GM19372 (cell line): ENCODE results near the gene NELFCD.
A peak's percentile ranks its signal among the peaks of the same experiment; 100 is the strongest.
"Not testable (repeated sequence)": the region's sequence is repeated elsewhere in the genome, so short reads cannot be mapped to it uniquely, and the experiment has no call there.

Experiments used
- ATAC-seq: cut with Tn5 transposase; IDR thresholded peaks from one replicate; pipeline ENCODE4 v1.9.1; 2021; ENCODE audit warnings: mild to moderate bottlenecking, low read depth, moderate library complexity; ENCODE audit not compliant: unreplicated experiment

Gene NELFCD

DNA sequence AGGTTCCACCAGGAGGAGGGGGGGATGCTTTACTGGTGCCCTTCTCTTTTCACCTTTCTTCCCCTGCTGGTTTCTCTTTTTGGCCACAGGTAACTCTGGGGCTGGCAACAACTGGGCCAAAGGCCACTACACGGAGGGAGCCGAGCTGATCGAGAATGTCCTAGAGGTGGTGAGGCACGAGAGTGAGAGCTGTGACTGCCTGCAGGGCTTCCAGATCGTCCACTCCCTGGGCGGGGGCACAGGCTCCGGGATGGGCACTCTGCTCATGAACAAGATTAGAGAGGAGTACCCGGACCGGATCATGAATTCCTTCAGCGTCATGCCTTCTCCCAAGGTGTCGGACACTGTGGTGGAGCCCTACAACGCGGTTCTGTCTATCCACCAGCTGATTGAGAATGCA, 42.6 kb downstream of the NELFCD start:
- no peak for ATAC-seq

DNA sequence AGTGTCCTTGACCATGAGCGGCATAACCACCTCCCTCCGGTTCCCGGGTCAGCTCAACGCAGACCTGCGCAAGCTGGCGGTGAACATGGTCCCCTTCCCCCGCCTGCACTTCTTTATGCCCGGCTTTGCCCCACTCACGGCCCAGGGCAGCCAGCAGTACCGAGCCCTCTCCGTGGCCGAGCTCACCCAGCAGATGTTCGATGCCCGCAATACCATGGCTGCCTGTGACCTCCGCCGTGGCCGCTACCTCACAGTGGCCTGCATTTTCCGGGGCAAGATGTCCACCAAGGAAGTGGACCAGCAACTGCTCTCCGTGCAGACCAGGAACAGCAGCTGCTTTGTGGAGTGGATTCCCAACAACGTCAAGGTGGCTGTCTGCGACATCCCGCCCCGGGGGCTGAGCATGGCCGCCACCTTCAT, 43.1 kb downstream of the NELFCD start:
- ATAC-seq = no peak

DNA sequence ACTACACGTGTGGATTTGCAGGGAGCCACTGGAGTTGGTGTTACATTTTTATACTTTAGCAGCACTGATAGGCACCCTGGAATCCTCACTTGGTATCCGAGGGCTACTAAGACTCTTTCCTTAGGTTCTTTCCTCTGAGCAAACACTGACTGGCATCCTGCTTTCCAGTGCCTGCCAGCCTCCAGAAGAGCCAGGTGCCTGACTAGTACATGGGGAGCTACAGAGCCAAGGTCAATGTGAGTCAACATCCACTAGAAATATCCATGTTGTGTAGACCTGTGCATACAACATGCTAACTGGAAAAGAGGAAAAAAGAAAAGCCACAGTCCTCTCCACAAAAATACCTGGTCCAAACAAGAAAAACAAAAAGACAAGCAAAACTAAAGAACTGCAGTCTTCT, 44.0 kb downstream of the NELFCD start:
- ATAC-seq = no peak

DNA sequence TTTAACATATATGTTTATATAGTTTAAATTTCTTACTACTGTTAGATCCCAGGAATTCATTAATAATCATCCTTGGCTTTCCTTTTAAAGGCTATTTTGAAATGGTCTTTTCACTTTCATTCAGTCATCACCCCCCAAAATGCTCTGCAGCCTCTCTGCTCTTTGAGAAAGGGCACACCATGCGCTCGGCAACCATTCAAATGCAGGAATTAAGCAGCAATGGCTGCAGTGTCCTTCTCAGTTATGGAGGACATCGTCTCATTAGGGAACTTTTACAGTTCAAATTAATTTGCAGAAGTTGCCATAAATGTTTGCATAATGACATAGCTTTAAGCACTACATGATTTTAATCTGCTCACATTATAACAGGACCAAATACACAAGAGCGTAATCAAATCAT, 44.5 kb downstream of the NELFCD start:
- no peak for ATAC-seq

DNA sequence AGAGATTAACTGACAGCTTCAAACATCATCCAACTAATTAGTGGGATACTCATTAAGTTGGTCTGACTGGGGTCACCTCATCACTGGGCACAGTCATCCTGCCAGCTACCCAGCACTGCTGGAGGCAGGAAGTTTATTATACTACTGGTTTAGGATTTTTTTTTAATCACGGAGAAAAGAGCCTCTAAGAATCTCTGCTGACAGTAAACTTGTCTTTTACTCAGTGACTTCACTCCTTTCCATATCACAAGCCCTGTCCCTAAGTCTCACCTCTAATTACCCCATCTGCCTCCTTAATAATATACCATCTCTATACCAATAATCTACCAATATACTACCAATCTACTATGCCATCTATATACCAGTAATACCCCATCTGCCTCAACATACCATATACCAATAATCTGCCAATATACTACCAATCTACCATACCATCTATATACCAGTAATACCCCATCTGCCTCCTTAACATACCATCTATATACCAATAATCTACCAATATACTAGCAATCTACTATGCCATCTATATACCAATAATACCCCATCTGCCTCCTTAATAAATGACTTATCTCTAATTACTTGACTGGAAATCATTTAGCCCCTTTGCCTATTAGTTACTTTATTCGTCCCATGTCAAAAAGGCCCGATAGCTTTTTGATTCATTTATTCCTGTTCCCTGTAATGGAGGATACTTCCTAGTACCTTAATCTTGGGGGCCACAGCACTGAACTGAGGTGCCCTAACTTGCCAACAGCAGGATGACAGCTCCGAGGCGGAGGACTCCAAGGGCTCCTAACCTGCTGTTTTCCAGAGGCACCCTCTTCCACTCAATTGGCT, 46.1 kb downstream of the NELFCD start:
- no peak for ATAC-seq

DNA sequence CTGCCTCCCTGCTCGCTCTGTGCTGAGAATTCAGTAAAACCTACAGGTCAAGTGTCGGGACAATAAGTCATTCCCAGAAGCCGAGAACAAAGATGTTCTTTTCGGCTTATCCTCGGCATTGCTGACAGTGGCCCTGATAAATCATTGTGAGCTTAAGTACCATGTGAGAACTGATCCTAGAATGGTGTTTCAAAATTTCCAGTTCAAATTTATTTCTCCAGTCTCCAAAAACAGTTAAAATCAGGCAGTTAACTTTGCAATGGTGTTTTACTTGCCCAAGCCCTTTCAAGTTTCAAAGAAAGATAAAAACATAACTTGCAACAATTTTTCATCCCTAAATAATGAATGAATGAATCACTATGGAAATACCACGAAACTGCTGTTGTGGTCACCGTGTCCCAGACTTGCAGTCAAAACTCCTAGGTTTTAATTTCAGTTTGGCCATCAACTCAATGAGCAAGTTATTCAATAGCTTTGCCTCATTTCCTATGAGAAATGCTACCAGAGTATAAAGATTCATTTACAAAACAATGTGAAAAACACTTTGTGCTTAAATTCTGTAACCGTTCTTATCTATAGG, 46.8 kb downstream of the NELFCD start:
- ATAC-seq = no peak

DNA sequence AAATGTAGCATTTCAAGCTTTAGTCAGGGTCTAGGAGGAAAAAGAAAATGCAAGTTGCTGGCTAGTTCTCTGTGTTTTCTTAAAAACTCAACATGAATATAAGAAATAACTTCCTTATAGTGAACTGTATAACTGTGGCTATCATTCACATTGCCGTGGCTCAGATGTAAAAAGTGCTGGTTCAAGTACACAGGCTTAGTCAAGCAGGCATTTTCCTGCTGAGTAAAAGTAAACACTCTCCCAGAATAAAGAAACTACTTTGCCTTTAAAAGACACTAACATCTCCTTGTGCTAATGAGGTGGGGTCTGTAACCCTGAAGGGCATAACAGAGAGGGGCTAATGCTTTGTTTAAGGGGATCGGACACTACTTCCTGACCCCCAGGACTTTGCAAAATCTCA, 47.8 kb downstream of the NELFCD start:
- ATAC-seq = no peak

DNA sequence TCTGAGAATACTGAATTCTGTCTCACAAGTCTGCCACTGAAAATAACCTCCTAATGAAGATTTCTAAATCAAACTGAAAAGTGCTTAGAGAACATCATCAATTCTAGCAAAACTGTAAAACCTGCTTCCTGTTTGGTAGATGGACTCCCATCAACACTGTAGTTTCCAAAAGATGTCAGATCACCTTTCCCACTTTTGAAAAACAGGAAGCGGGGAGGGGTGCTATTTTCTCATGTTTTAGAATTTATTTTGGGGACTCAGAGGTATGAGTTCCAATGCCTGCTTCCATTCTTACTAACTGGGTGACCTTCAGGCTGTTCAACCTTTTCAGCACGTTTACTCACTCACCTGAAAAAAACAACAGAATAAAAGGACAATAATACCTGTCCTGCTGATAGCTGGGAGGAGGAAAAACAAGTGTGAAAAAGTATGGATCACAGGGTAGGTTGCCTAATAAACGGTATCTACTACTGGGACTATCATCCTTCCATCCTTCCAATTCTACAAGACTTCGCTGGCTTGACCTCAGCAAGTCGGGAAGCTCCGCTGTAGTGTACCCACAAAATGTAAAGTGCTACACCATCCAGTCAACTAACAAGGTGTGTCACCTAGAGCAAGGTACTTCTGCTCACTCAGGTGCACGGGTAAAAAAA, 50.0 kb downstream of the NELFCD start:
- no peak for ATAC-seq

DNA sequence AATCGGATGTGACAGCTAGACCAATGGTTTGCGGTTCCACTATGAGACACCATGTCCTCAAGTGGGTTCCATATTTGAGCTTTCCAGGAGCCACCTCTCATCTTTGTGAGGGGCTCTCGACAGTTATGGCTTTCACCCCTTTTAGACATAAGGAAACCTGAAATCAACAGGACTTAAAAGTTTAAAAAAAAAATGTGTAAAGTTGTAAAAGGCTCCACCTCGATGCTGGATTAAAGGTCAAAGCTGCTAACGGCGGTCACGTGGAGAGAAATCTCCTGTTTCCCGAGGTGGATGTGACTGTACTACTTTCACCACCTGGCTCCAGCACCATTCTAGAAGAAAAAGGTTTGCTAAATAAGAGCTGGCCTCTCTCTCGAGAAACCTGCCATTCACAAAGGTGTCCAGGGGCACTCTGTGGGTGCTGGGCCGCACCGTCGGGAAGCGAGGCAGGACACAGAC, 50.5 kb downstream of the NELFCD start:
- ATAC-seq = no peak

DNA sequence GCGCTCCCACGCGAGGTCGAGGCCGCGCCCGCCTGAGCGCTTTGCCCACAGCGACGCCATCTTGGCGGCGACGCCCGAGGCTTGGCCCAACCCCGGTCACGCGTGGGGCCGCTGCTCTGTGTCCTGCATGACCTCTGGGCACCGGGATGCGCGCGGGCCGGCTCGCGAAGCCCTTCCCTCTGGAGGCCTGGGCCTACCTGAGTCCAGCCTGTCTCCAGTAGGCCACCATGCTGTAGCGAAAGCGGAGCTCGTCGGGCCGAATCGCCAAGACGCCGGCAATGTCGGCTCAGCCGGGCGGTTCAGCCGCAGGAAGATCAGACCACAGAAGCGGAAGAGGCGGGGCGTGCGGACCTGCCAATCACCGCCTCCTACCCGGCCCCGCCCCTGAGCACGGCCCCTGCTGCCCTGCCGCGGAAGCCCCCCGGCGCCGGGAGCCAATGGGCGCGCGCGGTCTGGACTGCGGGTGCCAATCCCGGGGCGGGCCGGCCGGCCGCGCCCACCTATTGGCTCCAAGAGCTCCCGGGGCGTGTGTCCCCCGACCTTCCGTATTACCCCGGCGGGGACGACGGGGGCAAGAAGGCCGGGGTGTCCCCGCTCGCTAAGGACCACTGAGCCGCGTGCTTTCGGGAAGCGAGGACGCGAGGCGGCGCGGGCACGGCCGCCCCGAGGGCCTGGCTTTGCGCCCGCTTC, 51.1 kb downstream of the NELFCD start, which contains the start of gene ATP5F1E:
Gene ATP5F1E (minus strand): TSS at position 313 of the 690 bp plus-strand sequence. CDS start 84 bp downstream, at position 229.
- peak; percentile 91 for ATAC-seq

DNA sequence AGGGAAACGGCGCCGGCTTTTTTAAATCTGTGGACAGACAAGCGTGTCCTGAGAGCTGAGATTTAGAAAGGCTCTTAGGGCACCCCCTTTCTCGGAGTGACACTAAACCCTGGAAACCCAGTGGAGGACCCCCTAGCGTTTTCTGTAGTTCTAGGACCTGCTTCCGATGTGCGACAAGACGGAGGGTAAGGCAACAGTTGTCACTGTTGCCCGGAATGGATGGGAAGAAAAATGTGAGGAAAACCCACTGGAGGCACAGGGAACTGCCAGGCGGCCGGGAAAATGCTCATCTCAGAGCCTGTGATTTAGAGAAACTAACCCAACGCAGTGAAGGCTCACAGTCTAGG, 51.6 kb downstream of the NELFCD start:
- no peak for ATAC-seq

DNA sequence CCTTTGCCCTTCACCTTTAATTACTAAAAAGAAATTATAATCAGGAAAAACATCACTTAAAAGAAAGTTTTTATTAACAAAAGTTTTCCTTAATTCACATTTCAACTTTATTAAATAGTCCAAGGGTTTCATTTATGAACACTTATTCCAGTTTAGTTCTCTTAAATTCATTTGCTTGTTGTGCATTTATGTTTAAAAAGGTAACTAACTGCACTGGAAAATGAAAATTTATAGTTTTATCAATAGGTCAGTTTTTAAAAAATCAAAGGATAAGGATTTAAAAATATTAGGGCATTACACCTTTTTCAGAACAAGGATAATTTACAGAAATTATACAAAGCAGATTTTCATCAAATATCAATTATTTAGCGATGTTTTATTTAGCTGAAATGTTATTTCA, 52.0 kb downstream of the NELFCD start:
- ATAC-seq = no peak

DNA sequence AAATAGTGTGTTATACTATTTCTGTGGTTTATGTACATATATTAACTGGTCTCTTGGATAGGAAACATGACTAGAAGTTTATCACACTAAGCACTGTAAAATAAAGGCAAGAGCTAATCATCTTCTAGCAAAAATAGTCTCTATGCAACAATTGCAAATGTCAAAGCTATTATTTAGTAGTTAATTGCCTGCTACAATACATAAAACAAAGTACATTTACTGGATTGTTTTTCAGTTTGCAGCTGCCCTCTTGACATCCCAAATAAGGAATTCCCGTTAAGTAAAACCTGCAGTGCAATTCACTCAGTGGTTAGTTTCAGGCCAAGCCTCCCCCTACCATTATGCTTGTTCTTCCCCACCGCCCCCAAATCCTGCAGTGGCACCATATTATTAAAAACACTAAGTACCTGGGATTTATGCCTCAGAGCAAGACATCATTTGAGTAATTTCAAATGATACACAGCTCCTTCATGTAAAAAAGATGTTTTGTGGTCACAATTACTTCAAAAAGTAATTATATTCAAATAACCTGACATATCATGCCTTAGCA, 52.6 kb downstream of the NELFCD start:
- ATAC-seq = no peak

DNA sequence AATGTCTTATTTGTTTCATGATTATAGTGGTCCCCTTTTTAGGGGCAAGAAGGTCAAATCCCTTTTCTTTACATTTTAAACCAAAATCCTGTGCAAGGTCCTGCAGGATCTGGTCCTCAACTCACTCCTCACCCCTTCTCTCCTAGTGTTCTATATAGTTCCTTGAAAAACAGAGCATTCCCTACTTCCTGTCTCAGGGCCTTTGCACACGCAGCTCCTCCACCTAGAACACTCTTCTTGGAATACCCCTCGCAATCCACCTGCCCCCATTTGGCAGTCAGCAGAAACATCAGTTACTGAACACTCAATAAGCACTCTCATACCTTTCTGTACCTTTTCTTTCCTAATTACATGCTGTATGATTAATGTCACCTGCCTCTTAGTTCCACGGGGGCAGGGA, 54.3 kb downstream of the NELFCD start:
- ATAC-seq = no peak

DNA sequence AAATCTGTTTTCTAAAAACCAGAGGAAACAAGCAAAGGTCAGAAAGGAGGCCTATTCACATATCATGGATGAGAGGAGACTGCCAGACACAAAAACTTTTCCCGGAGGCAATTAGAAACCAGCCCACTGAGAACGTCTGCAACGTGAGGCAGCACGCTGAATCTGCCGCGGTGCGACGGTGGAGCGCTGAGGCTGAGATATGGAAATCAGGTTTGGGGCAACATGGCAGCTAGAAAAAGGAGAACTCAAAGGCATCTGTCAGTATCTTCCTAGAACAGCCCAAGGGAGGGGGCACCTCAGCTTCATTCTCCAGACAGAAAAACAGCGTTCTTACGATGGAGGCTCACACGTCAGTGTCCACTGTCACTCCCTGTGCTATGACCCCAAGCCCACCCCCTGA, 56.3 kb downstream of the NELFCD start:
- ATAC-seq = no peak

DNA sequence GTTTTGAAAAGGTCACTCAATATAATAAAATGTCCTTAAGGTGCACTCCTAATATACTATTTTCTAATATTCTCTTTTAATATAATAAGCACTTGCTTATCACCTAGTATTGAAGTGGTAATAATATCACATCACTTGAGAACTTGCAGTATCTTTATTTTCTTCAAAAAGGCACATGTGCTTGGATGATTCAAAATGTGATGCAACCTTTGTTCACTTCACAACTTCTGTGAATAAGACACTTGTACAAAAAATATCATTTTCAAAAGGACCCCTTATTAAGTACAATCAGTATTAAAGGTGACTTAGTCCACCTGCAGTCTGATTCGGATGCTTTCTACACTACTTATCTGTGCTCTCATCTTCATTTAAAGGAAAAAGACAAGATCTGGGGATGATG, 58.2 kb downstream of the NELFCD start:
- no peak for ATAC-seq

DNA sequence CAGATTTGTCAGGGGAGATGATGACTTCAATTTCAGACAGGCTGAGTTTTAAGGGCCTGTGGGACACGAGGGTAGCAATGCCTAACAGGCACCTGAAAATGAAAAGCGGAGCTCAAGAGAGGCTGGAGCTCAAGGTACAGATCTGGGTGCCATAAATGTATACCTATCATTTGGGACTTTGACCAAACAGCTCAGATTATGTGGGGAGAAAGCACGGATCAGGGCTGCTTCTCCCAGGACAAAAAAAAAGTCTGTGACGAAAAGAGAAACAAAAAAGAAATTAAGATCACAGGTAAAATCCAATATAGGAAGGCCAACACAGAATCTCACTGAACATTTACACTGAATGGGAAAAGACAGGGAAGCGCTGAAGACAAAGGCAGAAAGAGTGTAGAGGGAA, 59.6 kb downstream of the NELFCD start:
- no peak for ATAC-seq

DNA sequence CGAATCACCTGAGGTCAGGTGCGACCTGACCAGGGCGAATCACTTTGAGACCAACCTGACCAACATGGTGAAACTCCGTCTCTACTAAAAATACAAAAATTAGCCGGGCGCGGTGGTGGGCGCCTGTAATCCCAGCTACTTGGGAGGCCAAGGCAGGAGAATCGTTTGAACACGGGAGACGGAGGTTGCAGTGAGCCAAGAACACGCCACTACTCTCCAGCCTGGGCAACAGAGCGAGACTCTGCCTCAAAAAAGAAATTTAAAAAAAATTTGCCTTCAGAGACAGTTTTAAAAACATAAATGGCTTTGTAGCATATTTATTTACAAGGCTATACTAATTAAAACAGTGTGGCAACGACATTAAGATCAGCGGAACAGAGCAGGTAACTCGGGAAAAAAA, 60.4 kb downstream of the NELFCD start:
- not testable (repeated sequence) for ATAC-seq

DNA sequence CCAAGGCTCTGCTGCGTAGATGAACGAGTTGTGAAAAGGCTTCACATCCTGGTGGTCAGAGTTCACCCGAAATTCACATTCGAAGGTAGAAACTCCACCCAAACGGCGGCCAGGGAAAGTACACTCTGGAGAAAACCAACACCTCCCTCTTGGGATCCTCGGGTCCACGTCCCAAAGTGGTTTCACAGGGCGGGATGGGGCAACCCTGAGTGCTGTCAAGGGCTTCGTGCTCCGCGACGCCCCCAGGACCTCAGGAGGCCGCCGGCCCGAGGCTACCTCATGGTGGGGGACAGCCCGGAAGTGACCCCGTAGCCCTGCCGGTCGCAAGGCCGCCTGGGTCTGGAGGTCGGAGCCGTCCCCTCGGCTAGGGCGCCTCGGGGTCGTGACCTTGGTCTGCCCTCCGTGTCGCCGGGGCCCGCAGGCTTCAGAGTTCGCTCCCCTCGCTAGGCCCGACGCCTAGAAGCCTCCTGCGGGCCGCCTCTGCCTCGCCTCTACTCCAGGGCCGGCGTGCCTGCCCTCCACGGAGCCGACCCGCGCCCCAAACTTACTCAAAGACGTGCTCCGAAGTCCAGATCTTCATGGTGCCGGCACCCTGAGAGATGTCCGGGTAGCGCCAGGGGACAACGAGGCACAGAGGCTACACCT, 61.2 kb downstream of the NELFCD start, which contains the start of gene PRELID3B:
Gene PRELID3B (minus strand): TSS at position 636 of the 645 bp plus-strand sequence. CDS start 56 bp downstream, at position 580.
- peak; percentile 35 for ATAC-seq
